PC-3 (cell line): ENCODE measurements around the gene IGLL1. TPM values are rescaled to one million over a fixed set of nuclear protein-coding genes. Genes with fewer than 3 reads are reported as not detected.
"Not testable (repeated sequence)": the region's sequence is repeated elsewhere in the genome, so short reads cannot be mapped to it uniquely, and the experiment has no call there.

Source experiments
- ATAC-seq: fragments of 200-7000 bp; cut with Tn5 transposase; 2 replicates; pipeline ENCODE4 v1.9.1; 2020; ENCODE audit warnings: mild to moderate bottlenecking, moderate library complexity
- BruUV-seq: library from RNA; stranded (reverse); fragments of 400-500 nt; replicated peaks from 2 replicates; lab custom pipeline; 2021; lab: Mats Ljungman, UMichigan
- CTCF ChIA-PET: fragments of 300-600 bp; sonication (Branson Sonifier 250); formaldehyde crosslinking; loops from one replicate; lab custom pipeline; 2022; ENCODE audit warnings: antibody characterized with exemption; lab: Charles Lee
- POLR2A ChIA-PET: fragments of 300-600 bp; sonication (Branson Sonifier 250); formaldehyde crosslinking; loops from one replicate; lab custom pipeline; 2022; ENCODE audit warnings: antibody characterized with exemption; ENCODE audit not compliant: unreplicated experiment; lab: Charles Lee
- DNase-seq: peaks from one replicate; pipeline ENCODE4 v3.0.0-alpha.2; 2015
- H2AFZ ChIP-seq: fragments of 300-600 bp; sonication (generic); 2 replicates; pipeline ENCODE4 v1.6.0; 2016; ENCODE audit warnings: antibody characterized with exemption, low read length
- H3F3A ChIP-seq: fragments of 300-600 bp; sonication (generic); one replicate; pipeline ENCODE4 v1.6.0; 2017; ENCODE audit warnings: antibody characterized with exemption, low read length, control low read depth, mild to moderate bottlenecking; ENCODE audit not compliant: unreplicated experiment
- H3K27ac ChIP-seq: fragments of 300-600 bp; sonication (generic); 2 replicates; pipeline ENCODE4 v1.5.1; 2016; ENCODE audit warnings: mild to moderate bottlenecking, low read length
- H3K27me3 ChIP-seq: fragments of 300-600 bp; sonication (generic); 2 replicates; pipeline ENCODE4 v1.6.1; 2016; ENCODE audit warnings: low read length, mixed read lengths
- H3K36me3 ChIP-seq: fragments of 300-600 bp; sonication (generic); 2 replicates; pipeline ENCODE4 v1.6.1; 2016; ENCODE audit warnings: low read depth, mixed run types, low read length, mixed read lengths
- H3K4me1 ChIP-seq: fragments of 300-600 bp; sonication (generic); 2 replicates; pipeline ENCODE4 v1.5.1; 2016; ENCODE audit warnings: low read length; ENCODE audit not compliant: insufficient read depth
- H3K4me2 ChIP-seq: fragments of 300-600 bp; sonication (generic); 2 replicates; pipeline ENCODE4 v1.6.0; 2016; ENCODE audit warnings: low read length
- H3K4me3 ChIP-seq: fragments of 300-600 bp; sonication (generic); 2 replicates; pipeline ENCODE4 v1.5.1; 2016; ENCODE audit warnings: mild to moderate bottlenecking, low read length, mixed read lengths
- H3K79me2 ChIP-seq: fragments of 300-600 bp; sonication (generic); 2 replicates; pipeline ENCODE4 v1.6.1; 2017; ENCODE audit warnings: low read length, mixed read lengths
- H3K9ac ChIP-seq: fragments of 300-600 bp; sonication (generic); 2 replicates; pipeline ENCODE4 v1.6.0; 2016; ENCODE audit warnings: mild to moderate bottlenecking, low read length
- H3K9me2 ChIP-seq: fragments of 300-600 bp; sonication (generic); replicated peaks from 2 replicates; pipeline ENCODE4 v1.6.1; 2016; ENCODE audit warnings: mixed run types, low read length, mixed read lengths
- H3K9me3 ChIP-seq: fragments of 300-600 bp; sonication (generic); 2 replicates; pipeline ENCODE4 v1.6.1; 2016; ENCODE audit warnings: low read length, mixed read lengths
- H4K20me1 ChIP-seq: fragments of 300-600 bp; sonication (generic); 2 replicates; pipeline ENCODE4 v1.6.1; 2016; ENCODE audit warnings: low read length, mixed read lengths
- EZH2 ChIP-seq: fragments of 300-600 bp; sonication (generic); IDR thresholded peaks from one replicate; pipeline ENCODE4 v1.6.1; 2017; ENCODE audit warnings: antibody characterized with exemption, mild to moderate bottlenecking, low read length; ENCODE audit not compliant: unreplicated experiment
- EZH2phosphoT487 ChIP-seq: fragments of 300-600 bp; sonication (generic); IDR thresholded peaks from 2 replicates; pipeline ENCODE4 v1.6.1; 2018; ENCODE audit warnings: mild to moderate bottlenecking, antibody characterized with exemption, low read length, borderline replicate concordance
- intact Hi-C: fragments of 100-400 bp; cut with micrococcal nuclease; formaldehyde crosslinking; loops from 2 replicates; pipeline ENCODE4 v1.9.0; 2023
- total RNA-seq: library from RNA; depleted of rRNA; stranded (reverse); fragments of >200 nt; gene quantifications from 2 replicates; pipeline ENCODE4 v1.2.3, GENCODE V29; 2014
- TF ChIP-seq, protein P1 (sequence below): fragments of 300-600 bp; sonication (generic); conservative IDR thresholded peaks from 2 replicates; pipeline ENCODE4 v1.5.1; 2017; ENCODE audit warnings: antibody characterized with exemption, low read depth, mild to moderate bottlenecking, low read length

Gene IGLL1
- total RNA-seq, 1 experiment from 2014 or later = not detected

DNA sequence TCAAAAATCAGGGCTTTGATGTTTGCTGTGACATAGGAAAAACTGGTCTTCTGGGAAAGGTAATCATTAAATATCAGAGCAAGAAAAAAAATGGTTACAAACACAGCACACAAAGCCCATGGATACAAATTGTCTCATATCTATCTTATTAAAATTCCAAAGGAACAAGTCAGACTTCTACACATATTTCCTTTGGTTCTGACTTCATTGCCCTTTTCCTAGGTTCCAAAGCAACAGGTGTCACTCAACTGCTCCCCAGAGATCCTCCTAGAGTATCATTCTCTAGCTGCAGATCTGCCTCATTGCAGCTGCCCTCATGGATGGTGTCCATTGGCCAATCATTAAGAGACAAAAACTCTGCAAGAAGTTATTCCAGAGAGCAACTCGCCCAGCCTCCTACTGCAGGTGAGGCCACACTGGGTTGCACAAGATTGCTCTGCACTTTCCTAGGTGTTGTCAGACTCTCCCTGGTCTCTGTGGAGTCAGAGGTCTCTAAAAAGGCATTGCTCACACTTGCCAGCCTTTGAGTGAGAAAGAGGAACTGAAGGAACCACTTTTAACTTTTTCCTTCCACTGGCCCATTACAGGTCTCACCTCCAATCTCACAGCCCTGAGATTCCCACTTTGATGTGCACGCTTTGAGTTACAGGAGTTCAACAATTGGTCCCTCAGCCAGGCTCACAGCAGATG is 46.3 kb upstream of the IGLL1 start:
- no peaks in the 10 kb centered on the region for H3K9me2 ChIP-seq
- no peaks in the 10 kb centered on the region for H4K20me1 ChIP-seq
- DNase-seq (peak; percentile 6), ATAC-seq (peak; percentile 31)
- H2AFZ ChIP-seq = no peak overlapping the region
- CTCF ChIA-PET = no interaction called here
- H3K4me1 ChIP-seq = peaks cover 8% of the 10 kb centered on the region; the same call in 1 of the 2 replicates
- TF ChIP-seq EZH2 (no peak), EZH2phosphoT487 (no peak)
- TF ChIP-seq, protein P1, sequence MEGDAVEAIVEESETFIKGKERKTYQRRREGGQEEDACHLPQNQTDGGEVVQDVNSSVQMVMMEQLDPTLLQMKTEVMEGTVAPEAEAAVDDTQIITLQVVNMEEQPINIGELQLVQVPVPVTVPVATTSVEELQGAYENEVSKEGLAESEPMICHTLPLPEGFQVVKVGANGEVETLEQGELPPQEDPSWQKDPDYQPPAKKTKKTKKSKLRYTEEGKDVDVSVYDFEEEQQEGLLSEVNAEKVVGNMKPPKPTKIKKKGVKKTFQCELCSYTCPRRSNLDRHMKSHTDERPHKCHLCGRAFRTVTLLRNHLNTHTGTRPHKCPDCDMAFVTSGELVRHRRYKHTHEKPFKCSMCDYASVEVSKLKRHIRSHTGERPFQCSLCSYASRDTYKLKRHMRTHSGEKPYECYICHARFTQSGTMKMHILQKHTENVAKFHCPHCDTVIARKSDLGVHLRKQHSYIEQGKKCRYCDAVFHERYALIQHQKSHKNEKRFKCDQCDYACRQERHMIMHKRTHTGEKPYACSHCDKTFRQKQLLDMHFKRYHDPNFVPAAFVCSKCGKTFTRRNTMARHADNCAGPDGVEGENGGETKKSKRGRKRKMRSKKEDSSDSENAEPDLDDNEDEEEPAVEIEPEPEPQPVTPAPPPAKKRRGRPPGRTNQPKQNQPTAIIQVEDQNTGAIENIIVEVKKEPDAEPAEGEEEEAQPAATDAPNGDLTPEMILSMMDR = no peak
- POLR2A ChIA-PET = no interaction called here
- H3K4me3 ChIP-seq = no peak overlapping the region
- H3K27me3 ChIP-seq = no peaks in the 10 kb centered on the region
- no TSS peak for BruUV-seq
- H3K4me2 ChIP-seq = no peak overlapping the region
- intact Hi-C loops = no loop called here
- 0 out of 2 replicates have a peak, but pooled peaks cover 2% of the 10 kb centered on the region for H3K36me3 ChIP-seq
- no peaks in the 10 kb centered on the region for H3K9me3 ChIP-seq
- no peaks in the 10 kb centered on the region for H3K79me2 ChIP-seq
- no peaks in the 10 kb centered on the region for H3F3A ChIP-seq
- H3K27ac ChIP-seq = no peak overlapping the region
- H3K9ac ChIP-seq = no peak overlapping the region

DNA sequence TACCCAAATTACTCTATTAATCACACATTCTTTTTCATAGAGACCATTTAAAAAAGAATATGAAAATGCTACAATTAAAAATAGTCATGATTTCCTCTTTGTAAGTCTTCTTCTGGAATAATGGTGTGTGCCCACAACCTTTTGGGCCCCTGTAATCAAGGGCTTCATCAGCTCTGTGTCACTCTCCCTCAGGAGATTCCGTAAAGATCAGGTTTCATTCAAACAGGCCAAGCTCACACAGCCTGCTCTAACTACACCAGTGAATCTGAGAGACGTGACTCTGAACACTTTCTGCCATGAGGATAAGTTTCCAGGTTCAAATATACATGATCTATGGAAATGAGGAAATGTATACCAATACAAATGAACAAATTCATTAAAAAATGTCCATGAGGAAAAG is 42.5 kb upstream of the IGLL1 start:
- no peak overlapping the region for H2AFZ ChIP-seq
- TF ChIP-seq EZH2 = no peak
- no peak for TF ChIP-seq EZH2phosphoT487
- TF ChIP-seq, protein P1 = no peak
- DNase-seq (peak; percentile 38), ATAC-seq (no peak)
- H3F3A ChIP-seq = no peaks in the 10 kb centered on the region
- H3K27ac ChIP-seq = no peak overlapping the region
- no peaks in the 10 kb centered on the region for H4K20me1 ChIP-seq
- CTCF ChIA-PET = no interaction called here
- H3K9me3 ChIP-seq = no peaks in the 10 kb centered on the region
- H3K36me3 ChIP-seq = 0 out of 2 replicates have a peak, but pooled peaks cover 2% of the 10 kb centered on the region
- peaks cover 8% of the 10 kb centered on the region; the same call in 1 of the 2 replicates for H3K4me1 ChIP-seq
- no peak overlapping the region for H3K9ac ChIP-seq
- no peaks in the 10 kb centered on the region for H3K79me2 ChIP-seq
- BruUV-seq = no TSS peak
- no peaks in the 10 kb centered on the region for H3K27me3 ChIP-seq
- intact Hi-C loops = no loop called here
- H3K4me3 ChIP-seq = no peak overlapping the region
- no peaks in the 10 kb centered on the region for H3K9me2 ChIP-seq
- H3K4me2 ChIP-seq = no peak overlapping the region
- POLR2A ChIA-PET = no interaction called here

DNA sequence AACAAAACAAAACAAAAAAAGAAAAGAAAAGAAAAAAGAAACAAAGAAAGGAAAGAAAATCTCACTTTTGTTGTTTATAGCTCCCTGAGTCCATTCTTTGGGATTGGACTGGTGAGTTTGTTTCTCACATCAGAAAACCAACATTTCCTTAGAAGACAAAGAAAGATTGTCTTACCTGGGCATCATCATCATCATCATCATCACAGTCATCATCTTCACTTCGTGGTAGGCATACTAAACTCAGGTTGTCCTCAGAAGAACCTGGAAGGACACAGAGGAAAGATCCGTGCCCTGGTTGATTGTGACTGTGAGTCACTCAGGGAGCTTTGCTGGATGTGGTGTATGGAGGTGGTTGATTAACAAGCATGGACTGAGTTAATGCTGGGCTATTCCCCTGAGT is 41.8 kb upstream of the IGLL1 start:
- BruUV-seq, H3F3A ChIP-seq, H3K27me3 ChIP-seq, DNase-seq, intact Hi-C loops, H2AFZ ChIP-seq, H4K20me1 ChIP-seq, H3K4me1 ChIP-seq, POLR2A ChIA-PET, H3K9ac ChIP-seq, H3K9me3 ChIP-seq, H3K4me2 ChIP-seq, H3K27ac ChIP-seq, H3K4me3 ChIP-seq, CTCF ChIA-PET, H3K9me2 ChIP-seq, ATAC-seq, H3K36me3 ChIP-seq, H3K79me2 ChIP-seq: not testable (repeated sequence)
